Gastroesophageal sphincter (tissue), 3 donors: ENCODE measurements around the gene CCDC188.

Source experiments
- POLR2A ChIP-seq, 2 donors: fragments of 450-650 bp; IDR thresholded peaks; one replicate each; pipeline ENCODE4 v1.6.1; 2017; ENCODE audit warnings: antibody characterized with exemption in 2 of 2, mild to moderate bottlenecking in 2 of 2, moderate library complexity in 1 of 2
- POLR2AphosphoS5 ChIP-seq: sonication (generic); formaldehyde crosslinking; IDR thresholded peaks from one replicate; pipeline ENCODE4 v1.6.1; 2017; ENCODE audit warnings: antibody characterized with exemption
- TF ChIP-seq, protein P1 (sequence below), 4 experiments: fragments of 200-600 bp in 2 of 4; fragments of 450-650 bp in 2 of 4; sonication (generic) in 1 of 4; IDR thresholded peaks; one replicate each; pipeline ENCODE4 v1.5.1; 2017 to 2019; ENCODE audit warnings: antibody characterized with exemption in 4 of 4, mild to moderate bottlenecking in 2 of 4, moderate library complexity in 2 of 4

DNA sequence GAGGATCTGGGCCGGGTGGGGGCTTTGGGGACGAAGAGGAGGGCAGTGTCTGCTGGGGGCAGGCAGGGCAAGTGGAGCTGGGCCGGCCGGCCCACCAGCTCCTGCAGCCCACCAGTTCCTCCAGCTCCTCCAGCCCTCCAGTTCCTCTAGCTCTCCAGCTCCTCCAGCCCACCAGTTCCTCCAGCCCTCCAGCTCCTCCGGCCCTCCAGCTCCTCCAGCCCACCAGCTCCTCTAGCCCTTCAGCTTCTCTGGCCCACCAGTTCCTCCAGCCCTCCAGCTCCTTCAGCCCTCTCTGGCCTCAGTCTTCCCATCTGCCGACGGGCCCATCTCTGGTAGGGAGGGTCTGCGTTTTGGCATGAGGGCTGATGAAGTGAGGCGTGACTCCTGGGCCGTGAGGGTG is 9.2 kb upstream of the CCDC188 start:
- TF ChIP-seq, protein P1, sequence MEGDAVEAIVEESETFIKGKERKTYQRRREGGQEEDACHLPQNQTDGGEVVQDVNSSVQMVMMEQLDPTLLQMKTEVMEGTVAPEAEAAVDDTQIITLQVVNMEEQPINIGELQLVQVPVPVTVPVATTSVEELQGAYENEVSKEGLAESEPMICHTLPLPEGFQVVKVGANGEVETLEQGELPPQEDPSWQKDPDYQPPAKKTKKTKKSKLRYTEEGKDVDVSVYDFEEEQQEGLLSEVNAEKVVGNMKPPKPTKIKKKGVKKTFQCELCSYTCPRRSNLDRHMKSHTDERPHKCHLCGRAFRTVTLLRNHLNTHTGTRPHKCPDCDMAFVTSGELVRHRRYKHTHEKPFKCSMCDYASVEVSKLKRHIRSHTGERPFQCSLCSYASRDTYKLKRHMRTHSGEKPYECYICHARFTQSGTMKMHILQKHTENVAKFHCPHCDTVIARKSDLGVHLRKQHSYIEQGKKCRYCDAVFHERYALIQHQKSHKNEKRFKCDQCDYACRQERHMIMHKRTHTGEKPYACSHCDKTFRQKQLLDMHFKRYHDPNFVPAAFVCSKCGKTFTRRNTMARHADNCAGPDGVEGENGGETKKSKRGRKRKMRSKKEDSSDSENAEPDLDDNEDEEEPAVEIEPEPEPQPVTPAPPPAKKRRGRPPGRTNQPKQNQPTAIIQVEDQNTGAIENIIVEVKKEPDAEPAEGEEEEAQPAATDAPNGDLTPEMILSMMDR (IDR thresholded peaks at IDR 0.05) = no peak
- TF ChIP-seq POLR2AphosphoS5 (no peak), POLR2A (IDR thresholded peaks at IDR 0.05) (no peak)
